ENCODE data around the gene KRTAP10-5.

- TF ChIP-seq, protein P1, sequence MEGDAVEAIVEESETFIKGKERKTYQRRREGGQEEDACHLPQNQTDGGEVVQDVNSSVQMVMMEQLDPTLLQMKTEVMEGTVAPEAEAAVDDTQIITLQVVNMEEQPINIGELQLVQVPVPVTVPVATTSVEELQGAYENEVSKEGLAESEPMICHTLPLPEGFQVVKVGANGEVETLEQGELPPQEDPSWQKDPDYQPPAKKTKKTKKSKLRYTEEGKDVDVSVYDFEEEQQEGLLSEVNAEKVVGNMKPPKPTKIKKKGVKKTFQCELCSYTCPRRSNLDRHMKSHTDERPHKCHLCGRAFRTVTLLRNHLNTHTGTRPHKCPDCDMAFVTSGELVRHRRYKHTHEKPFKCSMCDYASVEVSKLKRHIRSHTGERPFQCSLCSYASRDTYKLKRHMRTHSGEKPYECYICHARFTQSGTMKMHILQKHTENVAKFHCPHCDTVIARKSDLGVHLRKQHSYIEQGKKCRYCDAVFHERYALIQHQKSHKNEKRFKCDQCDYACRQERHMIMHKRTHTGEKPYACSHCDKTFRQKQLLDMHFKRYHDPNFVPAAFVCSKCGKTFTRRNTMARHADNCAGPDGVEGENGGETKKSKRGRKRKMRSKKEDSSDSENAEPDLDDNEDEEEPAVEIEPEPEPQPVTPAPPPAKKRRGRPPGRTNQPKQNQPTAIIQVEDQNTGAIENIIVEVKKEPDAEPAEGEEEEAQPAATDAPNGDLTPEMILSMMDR (IDR thresholded peaks at IDR 0.05 in 2 of 3, conservative IDR thresholded peaks at IDR 0.05 in 1 of 3; ENCODE audit: borderline replicate concordance in 1 of 3, insufficient read depth in 1 of 3, low read depth in 2 of 3, low read length in 2 of 3), result no peak
- no peak for TF ChIP-seq RAD21 (IDR thresholded peaks at IDR 0.05; ENCODE audit: low read depth)
- TF ChIP-seq, protein P2, sequence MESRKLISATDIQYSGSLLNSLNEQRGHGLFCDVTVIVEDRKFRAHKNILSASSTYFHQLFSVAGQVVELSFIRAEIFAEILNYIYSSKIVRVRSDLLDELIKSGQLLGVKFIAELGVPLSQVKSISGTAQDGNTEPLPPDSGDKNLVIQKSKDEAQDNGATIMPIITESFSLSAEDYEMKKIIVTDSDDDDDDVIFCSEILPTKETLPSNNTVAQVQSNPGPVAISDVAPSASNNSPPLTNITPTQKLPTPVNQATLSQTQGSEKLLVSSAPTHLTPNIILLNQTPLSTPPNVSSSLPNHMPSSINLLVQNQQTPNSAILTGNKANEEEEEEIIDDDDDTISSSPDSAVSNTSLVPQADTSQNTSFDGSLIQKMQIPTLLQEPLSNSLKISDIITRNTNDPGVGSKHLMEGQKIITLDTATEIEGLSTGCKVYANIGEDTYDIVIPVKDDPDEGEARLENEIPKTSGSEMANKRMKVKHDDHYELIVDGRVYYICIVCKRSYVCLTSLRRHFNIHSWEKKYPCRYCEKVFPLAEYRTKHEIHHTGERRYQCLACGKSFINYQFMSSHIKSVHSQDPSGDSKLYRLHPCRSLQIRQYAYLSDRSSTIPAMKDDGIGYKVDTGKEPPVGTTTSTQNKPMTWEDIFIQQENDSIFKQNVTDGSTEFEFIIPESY (IDR thresholded peaks at IDR 0.05; ENCODE audit: extremely low read depth, insufficient replicate concordance, low read length), result no peak
- no peak for TF ChIP-seq EZH2 (IDR thresholded peaks at IDR 0.05)
- no peak for TF ChIP-seq YY1 (IDR thresholded peaks at IDR 0.05; ENCODE audit: extremely low read depth, insufficient replicate concordance, low read depth, low read length)
- no peak for TF ChIP-seq EZH2phosphoT487 (IDR thresholded peaks at IDR 0.05; ENCODE audit: borderline replicate concordance)
- no peak for TF ChIP-seq POLR2AphosphoS5 (IDR thresholded peaks at IDR 0.05; ENCODE audit: low read depth, low read length)
- no peak for TF ChIP-seq ATF3 (IDR thresholded peaks at IDR 0.05)
- TF ChIP-seq TCF7L2 (IDR thresholded peaks at IDR 0.05; ENCODE audit: borderline replicate concordance, extremely low read depth, insufficient read depth, insufficient read length), result no peak
- no peak for TF ChIP-seq POLR2A (IDR thresholded peaks at IDR 0.05; ENCODE audit: borderline replicate concordance, extremely low read depth, insufficient read depth, insufficient read length)
- no peak for TF ChIP-seq ELF1 (IDR thresholded peaks at IDR 0.05; ENCODE audit: borderline replicate concordance, low read depth)
- no peak for TF ChIP-seq SRF (IDR thresholded peaks at IDR 0.05; ENCODE audit: low read depth)
Observed at GRCh38 chr21:44614161-44614631, 33.8 kb upstream of the KRTAP10-5 start.
